GM18861 (cell line): ENCODE results near the gene NDUFA8.

Experiments used
- ATAC-seq: cut with Tn5 transposase; IDR thresholded peaks from one replicate; pipeline ENCODE4 v1.9.1; 2021; ENCODE audit not compliant: unreplicated experiment

Gene NDUFA8

GRCh38 chr9:122138560-122139268 lies 20.9 kb downstream of the NDUFA8 start:
- no peak for ATAC-seq

GRCh38 chr9:122135529-122135859 lies 24.1 kb downstream of the NDUFA8 start:
- no peak for ATAC-seq

GRCh38 chr9:122134822-122135528 lies 24.6 kb downstream of the NDUFA8 start:
- no peak for ATAC-seq

GRCh38 chr9:122133984-122134535 lies 25.5 kb downstream of the NDUFA8 start:
- no peak for ATAC-seq

GRCh38 chr9:122133263-122133983 lies 26.2 kb downstream of the NDUFA8 start:
- no peak for ATAC-seq

GRCh38 chr9:122132539-122132938 lies 27.0 kb downstream of the NDUFA8 start:
- ATAC-seq = no peak

- no peak for ATAC-seq
Measured at GRCh38 chr9:122131401-122132001, 28.1 kb downstream of the NDUFA8 start.

GRCh38 chr9:122130837-122131236 lies 28.7 kb downstream of the NDUFA8 start:
- no peak for ATAC-seq

GRCh38 chr9:122129969-122130368 lies 29.6 kb downstream of the NDUFA8 start:
- ATAC-seq = no peak

- no peak for ATAC-seq
Measured at GRCh38 chr9:122128969-122129343, 30.6 kb downstream of the NDUFA8 start.

- ATAC-seq = no peak
Measured at GRCh38 chr9:122128007-122128968, 31.3 kb downstream of the NDUFA8 start.

- no peak for ATAC-seq
Measured at GRCh38 chr9:122127396-122127798, 32.2 kb downstream of the NDUFA8 start.

GRCh38 chr9:122126331-122127261 lies 33.0 kb downstream of the NDUFA8 start:
- no peak for ATAC-seq

GRCh38 chr9:122125509-122126330 lies 33.9 kb downstream of the NDUFA8 start:
- ATAC-seq = no peak

GRCh38 chr9:122125158-122125508 lies 34.4 kb downstream of the NDUFA8 start:
- ATAC-seq = peak; percentile 78

- no peak for ATAC-seq
Measured at GRCh38 chr9:122124528-122124927, 35.1 kb downstream of the NDUFA8 start.

GRCh38 chr9:122124048-122124447 lies 35.5 kb downstream of the NDUFA8 start:
- ATAC-seq = no peak

- ATAC-seq = no peak
Measured at GRCh38 chr9:122122903-122123632, 36.5 kb downstream of the NDUFA8 start.
